Inflammatory macrophage (primary cell): ENCODE results near the gene TBC1D13.
"Not testable (repeated sequence)": the region's sequence is repeated elsewhere in the genome, so short reads cannot be mapped to it uniquely, and the experiment has no call there.

Experiments
- DNase-seq, 2 donors: peaks; one replicate each; pipeline ENCODE4 v3.0.0-alpha.2; 2020 to 2022

The TBC1D13 gene

GRCh38 chr9:128847803-128848202, 60.8 kb downstream of the TBC1D13 start:
- no peak for DNase-seq

GRCh38 chr9:128851024-128851423, 64.0 kb downstream of the TBC1D13 start:
- not testable (repeated sequence) for DNase-seq

GRCh38 chr9:128851779-128852600, 64.9 kb downstream of the TBC1D13 start:
- DNase-seq = peak; percentile 64 to 73

- DNase-seq = not testable (repeated sequence)
Measured at GRCh38 chr9:128852646-128853045, 65.6 kb downstream of the TBC1D13 start.

- not testable (repeated sequence) for DNase-seq
Measured at GRCh38 chr9:128854454-128854853, 67.4 kb downstream of the TBC1D13 start.

- DNase-seq = not testable (repeated sequence)
Measured at GRCh38 chr9:128858476-128858875, 71.4 kb downstream of the TBC1D13 start.
